ENCODE results near the gene S1PR4.
"Not testable (repeated sequence)": the region's sequence is repeated elsewhere in the genome, so short reads cannot be mapped to it uniquely, and the experiment has no call there.

Gene S1PR4

DNA sequence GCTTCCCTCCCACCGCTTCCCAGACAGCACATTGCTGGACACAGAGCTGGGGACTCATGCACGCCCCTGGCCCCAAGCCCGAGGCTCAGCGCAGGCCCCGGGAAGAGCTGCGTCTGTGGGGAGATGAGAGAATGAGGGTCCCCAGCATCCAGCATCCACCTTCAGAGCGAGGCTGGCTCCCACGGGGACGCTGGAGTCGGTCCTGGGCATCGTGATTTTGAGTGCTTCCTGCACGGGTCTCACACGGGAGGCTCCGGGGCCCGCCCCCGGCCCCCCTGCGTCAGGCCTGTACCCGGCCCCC is 11.9 kb downstream of the S1PR4 start:
- DNase-seq = no peak
- in situ Hi-C loops (cut with HindIII; ENCODE audit: low pct_ligation_motif_present, low pct_unique_long_range_greater_than_20kb, low sequenced_read_pairs) = no loop called here

DNA sequence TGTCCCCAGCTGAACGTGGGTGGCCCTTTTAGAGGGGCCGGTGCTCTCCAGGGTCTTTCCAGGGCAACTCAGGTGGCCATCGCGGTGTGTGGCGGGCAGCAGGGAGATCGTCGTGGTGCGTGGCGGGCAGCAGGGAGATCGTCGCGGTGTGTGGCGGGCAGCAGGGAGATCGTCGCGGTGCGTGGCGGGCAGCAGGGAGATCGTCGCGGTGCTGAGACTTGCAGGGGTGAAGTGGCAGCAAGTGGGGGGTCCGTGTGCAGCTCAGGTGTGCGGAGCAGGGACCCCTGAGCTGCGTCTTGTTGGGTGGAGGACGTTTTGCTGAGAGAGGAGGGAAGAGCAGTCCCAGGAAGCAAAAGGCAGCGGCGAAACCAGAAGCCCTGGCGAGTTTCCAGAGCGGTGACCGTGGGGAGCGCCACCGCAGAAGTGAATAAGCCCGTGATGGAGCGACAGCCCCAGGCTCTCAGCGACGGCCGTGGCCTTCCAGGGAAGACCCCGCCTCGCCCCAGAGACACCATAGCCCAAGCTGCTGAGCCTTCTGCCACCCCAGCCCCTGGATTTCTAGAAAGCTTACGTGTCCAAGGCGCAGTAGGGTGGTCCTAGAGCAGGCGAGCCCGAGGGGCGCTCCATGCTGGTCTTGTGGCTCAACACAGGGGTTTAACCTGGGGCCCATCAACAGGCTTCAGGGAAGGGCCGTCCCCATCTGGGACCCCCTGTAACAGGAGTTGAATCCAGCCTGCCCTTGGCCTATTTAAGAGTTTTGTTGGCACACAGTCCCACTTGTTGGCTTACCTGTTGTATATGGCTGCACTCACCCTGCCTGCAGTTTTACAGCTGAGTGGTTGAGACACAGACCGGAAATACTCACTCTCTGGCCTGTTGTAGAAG is 12.6 kb downstream of the S1PR4 start:
- in situ Hi-C loops (cut with HindIII; ENCODE audit: low pct_ligation_motif_present, low pct_unique_long_range_greater_than_20kb, low sequenced_read_pairs) = no loop called here
- no peak for DNase-seq

- DNase-seq; in situ Hi-C loops (cut with HindIII; ENCODE audit: low pct_ligation_motif_present, low pct_unique_long_range_greater_than_20kb, low sequenced_read_pairs): not testable (repeated sequence)
These were observed 13.2 kb downstream of the S1PR4 start for GRCh38 chr19:3191806-3192104.

- in situ Hi-C loops (cut with HindIII; ENCODE audit: low pct_ligation_motif_present, low pct_unique_long_range_greater_than_20kb, low sequenced_read_pairs) = no loop called here
- no peak for DNase-seq
These were observed 13.7 kb downstream of the S1PR4 start for GRCh38 chr19:3192228-3192635.

DNA sequence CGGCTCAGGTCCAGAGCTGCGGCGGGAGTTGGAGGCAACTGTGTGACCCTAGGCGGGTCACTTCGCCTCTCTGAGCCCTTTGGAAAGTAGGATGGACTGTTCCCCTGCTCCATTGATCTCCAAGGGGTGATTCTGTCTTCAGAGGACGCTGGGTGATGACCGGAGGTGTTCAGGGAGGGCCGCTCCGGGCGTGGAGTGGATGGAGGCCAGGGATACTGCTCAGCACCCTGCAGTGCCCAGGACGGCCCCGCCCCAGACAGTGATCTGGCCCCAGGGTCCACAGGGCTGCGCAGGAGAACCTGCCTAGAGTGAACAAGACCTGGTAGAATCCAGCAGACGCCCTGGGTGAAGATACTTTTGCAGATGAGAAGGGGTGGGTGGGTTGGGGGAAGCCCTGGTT is 14.1 kb downstream of the S1PR4 start:
- no peak for DNase-seq
- in situ Hi-C loops (cut with HindIII; ENCODE audit: low pct_ligation_motif_present, low pct_unique_long_range_greater_than_20kb, low sequenced_read_pairs) = no loop called here

DNA sequence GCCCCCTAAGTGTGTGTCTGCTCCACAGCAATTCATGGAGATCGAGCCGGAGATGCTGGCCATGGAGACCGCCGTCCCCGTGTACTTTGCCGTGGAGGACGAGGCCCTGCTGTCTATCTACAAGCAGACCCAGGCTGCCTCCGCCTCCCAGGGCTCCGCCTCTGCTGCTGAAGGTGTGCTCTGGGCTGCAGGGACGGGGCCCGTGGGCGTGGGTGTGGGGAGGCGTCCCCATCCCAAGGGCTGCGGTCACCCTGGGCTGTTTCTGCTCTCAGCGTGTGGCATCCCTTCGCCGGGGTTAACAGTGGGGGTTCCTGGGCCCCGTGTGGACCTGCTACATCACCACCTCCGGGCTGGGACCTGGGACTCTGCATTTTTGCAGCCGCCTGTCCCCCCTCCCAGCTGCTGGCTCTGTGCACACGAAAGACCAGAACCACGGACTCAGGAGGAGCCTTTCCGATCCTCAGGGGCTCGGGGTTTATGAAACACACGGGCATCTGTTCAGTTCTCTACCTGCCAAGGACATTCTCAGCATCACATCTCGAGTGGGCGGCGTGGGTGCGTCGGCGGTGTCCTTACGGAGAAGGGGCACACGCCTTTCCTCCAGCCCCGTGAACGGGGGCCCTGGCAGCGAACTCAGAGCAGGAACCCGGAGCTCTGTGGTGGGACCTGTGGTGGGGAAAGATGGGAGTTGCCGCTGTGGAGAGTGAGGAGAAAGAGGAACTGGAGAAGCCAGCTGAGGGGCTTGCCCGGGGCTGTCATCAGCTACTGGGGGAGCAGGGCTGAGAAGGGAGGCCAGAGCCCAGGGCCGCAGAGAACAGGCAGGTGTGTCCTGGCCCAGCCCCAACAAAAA is 14.9 kb downstream of the S1PR4 start:
- in situ Hi-C loops (cut with HindIII; ENCODE audit: low pct_ligation_motif_present, low pct_unique_long_range_greater_than_20kb, low sequenced_read_pairs) = no loop called here
- no peak for DNase-seq

GRCh38 chr19:3194106-3195087 is 15.8 kb downstream of the S1PR4 start:
- in situ Hi-C loops (cut with HindIII; ENCODE audit: low pct_ligation_motif_present, low pct_unique_long_range_greater_than_20kb, low sequenced_read_pairs) = no loop called here
- no peak for DNase-seq

GRCh38 chr19:3196064-3196932 is 17.7 kb downstream of the S1PR4 start:
- in situ Hi-C loops (cut with HindIII; ENCODE audit: low pct_ligation_motif_present, low pct_unique_long_range_greater_than_20kb, low sequenced_read_pairs) = no loop called here
- DNase-seq = no peak

GRCh38 chr19:3196933-3197205 is 18.3 kb downstream of the S1PR4 start:
- DNase-seq = no peak
- in situ Hi-C loops (cut with HindIII; ENCODE audit: low pct_ligation_motif_present, low pct_unique_long_range_greater_than_20kb, low sequenced_read_pairs) = no loop called here

- in situ Hi-C loops (cut with HindIII; ENCODE audit: low pct_ligation_motif_present, low pct_unique_long_range_greater_than_20kb, low sequenced_read_pairs) = no loop called here
- DNase-seq = no peak
These were observed 20.5 kb downstream of the S1PR4 start for GRCh38 chr19:3198901-3199700.

GRCh38 chr19:3201072-3201700 is 22.6 kb downstream of the S1PR4 start:
- no peak for DNase-seq
- in situ Hi-C loops (cut with HindIII; ENCODE audit: low pct_ligation_motif_present, low pct_unique_long_range_greater_than_20kb, low sequenced_read_pairs) = no loop called here

DNA sequence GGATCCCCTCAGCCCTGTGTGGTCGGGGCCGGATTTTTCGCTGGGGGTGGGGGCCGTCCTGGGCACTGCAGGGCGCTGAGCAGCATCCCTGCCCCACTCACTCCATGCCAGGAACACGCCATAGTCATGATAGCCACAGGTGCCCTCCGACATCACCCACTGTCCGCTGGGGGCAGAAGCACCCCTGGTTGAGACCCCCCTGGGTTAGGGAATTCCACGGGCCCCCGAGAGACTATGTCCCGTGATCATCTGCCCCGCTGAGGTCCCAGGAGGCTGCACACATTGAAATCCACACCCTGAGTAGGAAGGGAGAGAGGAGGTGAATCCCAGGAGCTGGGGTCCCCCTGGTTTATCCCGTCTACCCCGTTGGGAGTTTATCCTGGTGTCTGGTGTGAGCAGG is 23.3 kb downstream of the S1PR4 start:
- in situ Hi-C loops (cut with HindIII; ENCODE audit: low pct_ligation_motif_present, low pct_unique_long_range_greater_than_20kb, low sequenced_read_pairs) = no loop called here

GRCh38 chr19:3202346-3202745 is 23.8 kb downstream of the S1PR4 start:
- in situ Hi-C loops (cut with HindIII; ENCODE audit: low pct_ligation_motif_present, low pct_unique_long_range_greater_than_20kb, low sequenced_read_pairs) = no loop called here
- no peak for DNase-seq

More for the DNA sequence above, 23.3 kb downstream of the S1PR4 start:
- no peak for DNase-seq

DNA sequence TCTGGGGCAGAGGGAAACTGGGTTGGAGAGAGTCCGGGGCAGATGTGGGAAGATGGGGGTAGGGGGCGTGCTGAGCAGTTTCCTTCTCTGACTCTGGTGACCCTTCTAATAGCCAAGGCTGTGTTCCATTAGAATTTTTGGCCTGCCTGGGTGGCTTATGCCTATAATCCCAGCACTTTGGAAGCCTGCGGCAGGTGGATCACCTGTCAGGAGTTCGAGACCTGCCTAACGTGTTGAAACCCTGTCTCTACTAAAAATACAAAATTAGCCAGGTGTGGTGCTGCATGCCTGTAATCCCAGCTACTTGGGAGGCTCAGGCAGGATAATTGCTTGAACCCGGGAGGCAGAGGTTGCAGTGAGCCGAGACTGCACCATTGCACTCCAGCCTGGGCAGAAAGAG is 24.3 kb downstream of the S1PR4 start:
- in situ Hi-C loops (cut with HindIII; ENCODE audit: low pct_ligation_motif_present, low pct_unique_long_range_greater_than_20kb, low sequenced_read_pairs); DNase-seq: not testable (repeated sequence)

DNA sequence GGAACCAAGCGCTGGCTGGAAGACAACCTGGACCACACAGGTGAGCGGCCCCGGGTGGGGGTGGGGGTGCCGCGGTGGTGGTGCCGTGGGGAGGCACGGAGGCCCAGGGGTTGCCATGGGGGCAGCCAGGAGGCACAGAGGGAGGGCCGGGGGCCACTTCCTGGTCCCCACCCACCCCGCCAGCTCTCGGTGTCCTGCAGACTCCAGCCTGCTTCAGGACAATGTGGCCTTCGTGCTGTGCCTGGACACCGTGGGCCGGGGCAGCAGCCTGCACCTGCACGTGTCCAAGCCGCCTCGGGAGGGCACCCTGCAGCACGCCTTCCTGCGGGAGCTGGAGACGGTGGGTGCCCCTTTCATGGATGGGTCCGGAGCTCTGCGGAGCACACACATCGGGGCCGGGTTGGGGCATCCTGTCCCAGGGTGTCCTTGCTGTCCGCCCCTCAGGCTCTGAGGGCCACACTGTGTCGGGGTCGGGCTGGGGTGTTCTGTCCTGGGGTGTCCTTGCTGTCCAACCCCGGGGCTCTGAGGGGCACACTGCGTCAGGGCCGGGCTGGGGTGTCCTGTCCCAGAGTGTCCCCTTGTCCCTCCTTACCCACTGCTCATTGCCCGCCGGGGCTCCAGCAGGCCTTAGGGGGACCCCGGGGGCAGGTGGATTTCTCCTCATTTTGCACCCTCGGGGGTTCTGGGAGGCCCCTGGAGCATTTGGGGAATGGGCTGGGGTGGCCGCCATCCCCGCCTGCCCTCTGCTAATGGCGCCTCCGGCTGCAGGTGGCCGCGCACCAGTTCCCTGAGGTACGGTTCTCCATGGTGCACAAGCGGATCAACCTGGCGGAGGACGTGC is 25.5 kb downstream of the S1PR4 start:
- in situ Hi-C loops (cut with HindIII; ENCODE audit: low pct_ligation_motif_present, low pct_unique_long_range_greater_than_20kb, low sequenced_read_pairs) = no loop called here

GRCh38 chr19:3204646-3205275 is 26.2 kb downstream of the S1PR4 start:
- DNase-seq = no peak
- in situ Hi-C loops (cut with HindIII; ENCODE audit: low pct_ligation_motif_present, low pct_unique_long_range_greater_than_20kb, low sequenced_read_pairs) = no loop called here

More for the DNA sequence above, 25.5 kb downstream of the S1PR4 start:
- no peak for DNase-seq
